A172 (cell line): ENCODE results near the gene CDX2. TPM values are rescaled to one million over a fixed set of nuclear protein-coding genes. Genes with fewer than 3 reads are reported as not detected.

Experiments
- DNase-seq: peaks from one replicate; pipeline ENCODE4 v3.0.0-alpha.2; 2015; ENCODE audit warnings: low spot score
- total RNA-seq: library from RNA; depleted of rRNA; stranded (reverse); fragments of >200 nt; shearing (Covaris generic); gene quantifications from 2 replicates; pipeline ENCODE4 v1.2.3, GENCODE V29; 2014; rRNA removed

The CDX2 gene
- total RNA-seq, 1 experiment from 2014 or later, result not detected

DNA sequence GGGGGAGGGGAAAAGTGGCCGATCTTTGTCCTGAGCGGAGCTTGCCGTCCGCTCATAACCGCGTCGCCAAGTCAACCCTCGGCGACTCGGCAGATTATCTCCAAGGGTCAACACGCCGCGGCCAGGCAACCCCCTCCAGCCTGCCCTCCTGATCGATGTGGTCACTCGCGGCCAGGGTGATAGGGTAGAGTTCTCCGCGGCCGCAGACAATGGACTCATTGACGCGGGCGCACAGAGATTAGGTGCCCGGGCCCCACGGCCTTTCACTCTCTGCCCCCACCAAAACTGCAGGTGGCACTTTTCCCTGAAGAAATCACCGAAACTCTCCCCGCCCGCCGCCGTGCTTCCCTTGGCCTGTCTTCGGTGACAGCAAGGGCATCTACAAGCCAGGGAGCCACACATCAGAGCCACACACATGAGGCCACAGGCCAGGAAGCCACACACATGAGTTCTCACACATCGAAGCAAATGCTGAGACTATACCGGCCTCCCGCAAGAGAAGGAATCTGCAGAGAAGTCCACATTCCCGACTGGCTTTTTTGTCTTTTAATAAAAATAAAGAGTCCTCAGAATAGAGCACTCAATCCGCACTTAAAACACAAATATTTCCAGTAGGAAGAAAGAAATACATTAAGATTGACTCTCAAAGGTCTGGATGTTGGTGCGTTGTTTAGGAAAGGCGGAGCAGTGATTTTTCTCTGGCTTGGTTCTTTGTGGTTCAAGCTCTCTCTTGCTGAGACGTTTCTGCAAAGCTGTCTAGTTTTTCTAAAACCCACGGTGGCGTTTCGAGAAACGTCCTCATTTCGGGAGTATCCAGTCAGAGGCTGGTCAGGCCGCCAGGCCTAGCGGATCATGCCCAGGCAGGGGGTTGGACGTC lies 50.8 kb downstream of the CDX2 start:
- no peak for DNase-seq

DNA sequence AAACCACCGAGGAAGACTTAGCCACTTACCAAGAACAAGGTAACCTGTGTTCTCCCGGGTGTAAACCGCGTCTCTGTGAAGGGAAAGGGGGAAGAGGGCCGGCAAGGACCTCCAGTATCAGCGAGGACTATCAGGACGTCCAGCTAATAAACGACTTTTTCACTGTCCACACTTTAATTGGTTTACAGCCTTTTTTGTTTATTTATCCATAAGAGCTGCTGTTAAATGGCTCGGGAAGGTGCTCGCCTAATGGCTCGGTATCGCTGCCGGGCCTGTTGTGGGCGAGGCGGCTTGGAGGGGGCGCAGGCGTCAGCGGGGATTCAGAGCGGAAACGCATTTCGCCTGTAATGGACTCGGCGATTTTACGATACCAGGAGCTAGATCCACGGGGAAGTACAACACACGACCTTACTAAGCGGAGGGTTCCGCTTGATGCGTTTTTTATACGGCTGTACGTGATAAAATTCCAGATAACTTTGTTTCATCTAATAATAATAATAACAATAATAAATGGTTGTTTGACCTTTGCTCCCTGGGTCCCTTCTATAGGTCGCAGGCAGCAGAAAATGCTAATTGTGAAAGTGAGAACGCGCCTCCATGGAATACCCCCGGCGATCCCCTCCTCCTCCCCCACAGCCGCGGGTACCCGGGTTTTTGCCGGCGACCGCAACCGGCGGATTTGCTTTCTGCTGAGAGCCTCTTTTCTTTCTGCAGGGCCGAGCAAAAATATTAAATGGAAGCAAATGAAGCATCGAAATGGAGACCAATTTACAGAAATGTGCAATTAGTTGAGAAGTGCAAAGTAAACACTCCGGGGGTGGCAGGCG lies 51.8 kb downstream of the CDX2 start:
- DNase-seq, result no peak

DNA sequence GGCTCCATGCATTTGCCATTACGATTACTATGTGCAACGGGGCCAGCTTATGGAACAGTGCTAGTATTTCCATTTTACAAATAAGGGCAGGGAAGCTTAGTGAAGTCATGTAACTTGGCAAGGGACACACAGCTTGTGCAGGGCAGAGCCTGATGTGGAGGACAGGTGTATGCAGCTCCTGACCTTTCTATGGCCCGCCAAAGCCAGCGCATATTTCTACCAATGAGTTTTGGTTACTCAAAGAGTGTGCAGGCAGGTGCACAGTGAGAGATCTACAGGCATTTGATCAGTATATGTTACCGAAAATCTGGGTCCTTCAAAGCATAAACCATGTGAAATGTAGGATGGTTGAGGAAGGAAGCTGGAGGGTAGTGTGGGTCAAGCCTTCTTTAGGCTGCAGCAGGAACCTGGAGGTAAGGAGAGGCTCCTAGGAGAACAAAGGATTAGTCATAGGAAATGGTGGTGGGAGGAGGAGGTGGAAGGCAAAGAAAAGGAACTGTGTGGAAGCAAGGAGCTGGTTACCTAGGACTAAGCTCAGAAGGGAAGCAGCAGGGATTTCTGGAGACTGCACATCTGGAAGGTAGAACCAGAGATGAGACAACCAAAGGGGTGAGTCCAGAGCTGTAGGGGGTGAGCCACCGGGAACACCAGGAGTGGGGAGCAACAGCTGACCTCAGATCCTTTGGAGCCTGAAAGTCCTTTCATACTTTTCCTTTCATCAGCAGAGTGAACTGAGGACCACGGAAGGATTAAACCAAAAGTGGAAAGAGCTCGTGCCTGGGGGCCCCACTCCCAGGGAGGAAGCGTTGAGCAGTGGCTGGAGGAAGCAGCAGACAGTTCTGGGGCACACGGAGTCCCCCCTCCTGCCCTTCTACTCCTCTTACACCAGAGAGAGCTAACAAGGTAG lies 53.6 kb downstream of the CDX2 start:
- DNase-seq, result peak; percentile 19

DNA sequence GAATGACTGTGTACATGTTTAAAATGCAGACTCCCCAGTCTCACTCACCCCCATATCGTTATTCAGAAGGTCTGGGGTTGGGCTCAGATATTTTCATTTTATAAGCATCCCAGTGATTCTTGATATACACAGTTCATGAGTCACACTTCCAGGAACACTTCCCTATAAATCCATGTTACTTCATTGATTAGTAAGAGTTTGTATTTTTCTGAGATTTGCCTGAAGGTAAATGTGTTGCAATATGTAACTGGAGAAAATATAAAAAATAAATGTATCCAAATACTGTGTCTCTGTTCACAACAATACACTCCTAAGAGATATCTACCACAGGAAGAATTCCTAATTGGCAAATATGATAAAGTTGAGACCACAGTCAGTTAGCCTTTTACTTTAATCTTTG lies 56.0 kb downstream of the CDX2 start:
- no peak for DNase-seq

DNA sequence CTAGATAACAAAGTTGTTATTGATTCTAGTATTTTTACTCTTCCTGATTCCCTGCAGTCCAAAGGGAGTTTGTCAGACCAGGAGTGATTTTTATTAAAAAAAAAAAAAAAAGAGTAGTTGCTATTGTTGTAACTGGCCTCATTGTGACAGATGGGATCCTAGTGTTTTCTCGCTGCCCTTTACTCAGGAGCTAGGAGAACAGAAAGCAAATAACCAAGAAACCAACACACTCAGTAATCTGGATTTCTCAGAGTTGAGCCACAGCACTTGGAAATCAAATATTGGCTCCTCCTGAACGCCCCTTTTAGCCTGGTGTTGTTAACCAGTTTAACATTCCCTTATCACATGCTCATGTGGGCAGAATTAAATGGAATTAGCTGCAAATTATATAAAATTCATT lies 57.6 kb downstream of the CDX2 start:
- no peak for DNase-seq

Other genes starting within 250 kb of the CDX2 start
- not detected in 2 replicates for gene GSX1, start 176.8 kb downstream of the CDX2 start, total RNA-seq
- gene PDX1, start 49.3 kb downstream of the CDX2 start, total RNA-seq, result 0.22 TPM in 1 of 2 replicates, not detected in the other
- gene URAD, start 19.4 kb upstream of the CDX2 start, total RNA-seq, result not detected in 2 replicates
- 0.22 TPM in 1 of 2 replicates, not detected in the other for gene FLT3, start 131.3 kb upstream of the CDX2 start, total RNA-seq
- gene PAN3, start 169.2 kb upstream of the CDX2 start, total RNA-seq, result 8.6 and 10.7 TPM in 2 replicates